Right lobe of liver (tissue), 6 donors: Measurements from ENCODE around the gene DEPDC4. TPM values are rescaled to one million over a fixed set of nuclear protein-coding genes. Genes with fewer than 3 reads are reported as not detected.

Experiments
- ATAC-seq, 4 donors: fragments of 200-7000 bp; cut with Tn5 transposase; one replicate each; pipeline ENCODE4 v1.9.1; 2020; ENCODE audit warnings: mild to moderate bottlenecking in 4 of 4, moderate library complexity in 4 of 4
- DNase-seq, 3 donors: peaks; one replicate each; pipeline ENCODE4 v3.0.0-alpha.2; 2020
- H3K27ac ChIP-seq, 3 donors: fragments of 200-600 bp; one replicate each; pipeline ENCODE4 v1.8.0; 2022
- H3K27me3 ChIP-seq, 2 donors: fragments of 200-600 bp; one replicate each; pipeline ENCODE4 v1.8.0; 2022
- H3K36me3 ChIP-seq, 4 donors: fragments of 200-600 bp; sonication (generic) in 1 of 4; one replicate each; pipeline versions ENCODE4 v1.5.1 to v1.8.0; 2017 to 2022; ENCODE audit warnings: control low read depth in 1 of 4
- H3K4me1 ChIP-seq, 4 donors: fragments of 200-600 bp; sonication (generic) in 1 of 4; one replicate each; pipeline versions ENCODE4 v1.5.1 to v1.8.0; 2017 to 2022; ENCODE audit warnings: control low read depth in 1 of 4
- H3K4me3 ChIP-seq, 3 donors: fragments of 200-600 bp; one replicate each; pipeline ENCODE4 v1.8.0; 2022
- H3K9me3 ChIP-seq, 4 donors: fragments of 200-600 bp; sonication (generic) in 1 of 4; one replicate each; pipeline versions ENCODE4 v1.5.1 to v1.8.0; 2017 to 2022; ENCODE audit warnings: control low read depth in 1 of 4
- POLR2A ChIP-seq: fragments of 450-650 bp; IDR thresholded peaks from one replicate; pipeline ENCODE4 v1.6.1; 2017; ENCODE audit warnings: antibody characterized with exemption, mild to moderate bottlenecking
- WGBS: methylation state at CpG from one replicate; pipeline ENCODE4 v1.1.6; 2018; ENCODE audit warnings: low coverage, low lambda C conversion rate; ENCODE audit not compliant: insufficient coverage; ENCODE audit errors: missing lambda C conversion rate; 5-methylcytosine and 5-hydroxymethylcytosine counted together
- intact Hi-C, 2 donors: fragments of 100-400 bp; cut with DNase I; formaldehyde crosslinking; loops; one replicate each; pipeline versions ENCODE4 v1.11.2 to v1.14.1; 2022
- small RNA-seq, 2 experiments: library from RNA; depleted of rRNA; stranded (forward); fragments of <200 nt; gene quantifications; one replicate each; pipeline ENCODE3, GENCODE V24; 2016
- total RNA-seq, 6 experiments: library from RNA; depleted of rRNA in 2 of 6; stranded (reverse); fragments of >200 nt in 2 of 6; fragmentation: NEBNext Ultra II Directional in 3 of 6; extraction: Animal tissue kit (Norgen Biotek cat#: 25700) in 3 of 6; gene quantifications; one replicate each; pipeline versions ENCODE4 v1.1.0 to v1.2.4, GENCODE V29; 2016 to 2023
- TF ChIP-seq, protein P1 (sequence below), 4 donors: fragments of 200-600 bp in 3 of 4; fragments of 450-650 bp in 1 of 4; IDR thresholded peaks; one replicate each; pipeline versions ENCODE4 v1.5.1 to v1.8.0; 2016 to 2022; ENCODE audit warnings: antibody characterized with exemption in 4 of 4, mild to moderate bottlenecking in 2 of 4
- donor health status: DM: no; HTN: yes; CAD: no.
- donor health status: DM: no; HTN: no; CAD: no.
- donor health status: DM: no; HTN: no; CAD: no.
- donor health status: DM: no; HTN: yes; CAD: no.
- donor health status: DM: no; HTN: yes; CAD: no.

The DEPDC4 gene
- total RNA-seq, 6 experiments from 2014 or later: 0.37 to 2.0 (median 1.4) TPM

- H3K27me3 ChIP-seq: no peaks in the 10 kb centered on the region
- no peak for ATAC-seq
- peak overlapping the region; percentile 68 to 88 (median 78) for H3K4me3 ChIP-seq
- peak overlapping the region in 1 of 3 donors; percentile 60 for H3K27ac ChIP-seq
- intact Hi-C loops: no loop called here
- WGBS: 28% methylated on average over 4 of the region's 6 CpGs
- peak in 1 of 3 donors; percentile 38 for DNase-seq
- H3K36me3 ChIP-seq: peaks cover 0 to 6% (median 0%) of the 10 kb centered on the region in 4 donors
- no peak for TF ChIP-seq POLR2A
- TF ChIP-seq, protein P1, sequence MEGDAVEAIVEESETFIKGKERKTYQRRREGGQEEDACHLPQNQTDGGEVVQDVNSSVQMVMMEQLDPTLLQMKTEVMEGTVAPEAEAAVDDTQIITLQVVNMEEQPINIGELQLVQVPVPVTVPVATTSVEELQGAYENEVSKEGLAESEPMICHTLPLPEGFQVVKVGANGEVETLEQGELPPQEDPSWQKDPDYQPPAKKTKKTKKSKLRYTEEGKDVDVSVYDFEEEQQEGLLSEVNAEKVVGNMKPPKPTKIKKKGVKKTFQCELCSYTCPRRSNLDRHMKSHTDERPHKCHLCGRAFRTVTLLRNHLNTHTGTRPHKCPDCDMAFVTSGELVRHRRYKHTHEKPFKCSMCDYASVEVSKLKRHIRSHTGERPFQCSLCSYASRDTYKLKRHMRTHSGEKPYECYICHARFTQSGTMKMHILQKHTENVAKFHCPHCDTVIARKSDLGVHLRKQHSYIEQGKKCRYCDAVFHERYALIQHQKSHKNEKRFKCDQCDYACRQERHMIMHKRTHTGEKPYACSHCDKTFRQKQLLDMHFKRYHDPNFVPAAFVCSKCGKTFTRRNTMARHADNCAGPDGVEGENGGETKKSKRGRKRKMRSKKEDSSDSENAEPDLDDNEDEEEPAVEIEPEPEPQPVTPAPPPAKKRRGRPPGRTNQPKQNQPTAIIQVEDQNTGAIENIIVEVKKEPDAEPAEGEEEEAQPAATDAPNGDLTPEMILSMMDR (IDR thresholded peaks at IDR 0.05): no peak
- no peaks in the 10 kb centered on the region for H3K9me3 ChIP-seq
- H3K4me1 ChIP-seq: peaks cover 0 to 18% (median 7%) of the 10 kb centered on the region in 4 donors
Observed at GRCh38 chr12:100199023-100199346, 67.9 kb downstream of the DEPDC4 start.

- TF ChIP-seq, protein P1 (IDR thresholded peaks at IDR 0.05): no peak
- no peak for TF ChIP-seq POLR2A
- peaks cover 0 to 6% (median 0%) of the 10 kb centered on the region in 4 donors for H3K36me3 ChIP-seq
- no peak for ATAC-seq
- intact Hi-C loops: no loop called here
- 83% methylated on average over 3 of the region's 4 CpGs for WGBS
- H3K9me3 ChIP-seq: no peaks in the 10 kb centered on the region
- no peak overlapping the region for H3K4me3 ChIP-seq
- no peak overlapping the region for H3K27ac ChIP-seq
- DNase-seq: peak in 1 of 3 donors; percentile 4
- H3K27me3 ChIP-seq: no peaks in the 10 kb centered on the region
- peaks cover 0 to 18% (median 7%) of the 10 kb centered on the region in 4 donors for H3K4me1 ChIP-seq
Observed at GRCh38 chr12:100197486-100197885, 69.4 kb downstream of the DEPDC4 start.

DNA sequence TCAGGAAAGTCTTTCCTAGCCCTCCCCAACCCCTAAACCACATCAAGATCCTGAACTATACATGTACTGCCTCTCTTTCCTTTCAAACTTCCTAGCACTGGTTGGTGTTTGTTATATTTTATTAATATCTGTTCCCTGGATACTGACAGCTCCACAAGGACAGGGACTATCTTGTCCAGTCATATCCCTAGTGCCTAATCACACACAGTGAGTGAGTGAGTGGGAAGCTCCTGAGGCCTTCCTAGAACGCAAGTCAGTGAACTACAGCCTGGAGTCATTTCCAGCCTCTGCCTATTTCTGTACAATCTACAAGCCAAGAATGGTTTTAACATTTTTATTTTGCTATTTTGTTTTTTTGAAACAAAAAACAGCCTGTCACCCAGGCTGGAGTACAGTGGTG is 73.8 kb downstream of the DEPDC4 start:
- H3K27ac ChIP-seq: no peak overlapping the region
- TF ChIP-seq POLR2A: no peak
- TF ChIP-seq, protein P1 (IDR thresholded peaks at IDR 0.05): no peak
- DNase-seq: peak in 1 of 3 donors; percentile 0
- no peak overlapping the region for H3K4me3 ChIP-seq
- H3K27me3 ChIP-seq: no peaks in the 10 kb centered on the region
- H3K9me3 ChIP-seq: no peaks in the 10 kb centered on the region
- no peak for ATAC-seq
- peaks cover 0 to 6% (median 0%) of the 10 kb centered on the region in 4 donors for H3K36me3 ChIP-seq
- WGBS: 89% methylated on average over 1 of the region's 1 CpG
- intact Hi-C loops: no loop called here
- H3K4me1 ChIP-seq: no peaks in the 10 kb centered on the region

Small RNA genes within 50 kb of the gene (small RNA-seq; reads per million reads assigned to genes)
- 0 reads per million in 2 experiments for gene RF00019

Other genes with a start within 250 kb of the DEPDC4 start
- 10 to 100 TPM; 26.1 to 34.5 (median 29.8) TPM for gene BLTP3B, start 124.2 kb downstream of the DEPDC4 start, total RNA-seq
- gene ACTR6, start 66.3 kb downstream of the DEPDC4 start, total RNA-seq: 10 to 100 TPM in 4 of 6 experiments, 1 to 10 TPM in 2; 5.7 to 16.0 (median 13.1) TPM
- 10 to 100 TPM; 17.9 to 34.1 (median 28.0) TPM for gene SCYL2, start 98 bp upstream of the DEPDC4 start, total RNA-seq
- under 1 TPM; 0.06 to 0.51 (median 0.23) TPM for gene SLC17A8, start 90.0 kb upstream of the DEPDC4 start, total RNA-seq
- 10 to 100 TPM; 52.4 to 81.7 (median 62.6) TPM for gene NR1H4, start 206.8 kb upstream of the DEPDC4 start, total RNA-seq